WI38 (cell line): ENCODE data around the gene ZFAND2B.

Source experiments
- H3K4me3 ChIP-seq: 2 replicates; pipeline ENCODE4 v1.5.1; 2011; ENCODE audit warnings: low read depth, mild to moderate bottlenecking, control low read depth, low read length
- CTCF ChIP-seq: IDR thresholded peaks from 2 replicates; pipeline ENCODE4 v1.5.1; 2012; ENCODE audit warnings: low read depth, mild to moderate bottlenecking, control low read depth, low read length

ZFAND2B gene

GRCh38 chr2:219214141-219214540 is 7.6 kb downstream of the ZFAND2B start:
- no peak for TF ChIP-seq CTCF
- H3K4me3 ChIP-seq = no peak overlapping the region

- no peak overlapping the region for H3K4me3 ChIP-seq
- TF ChIP-seq CTCF = no peak
These were observed 8.2 kb downstream of the ZFAND2B start for GRCh38 chr2:219214786-219215185.

- H3K4me3 ChIP-seq = no peak overlapping the region
- TF ChIP-seq CTCF = no peak
These were observed 9.4 kb downstream of the ZFAND2B start for GRCh38 chr2:219215871-219216534.

- H3K4me3 ChIP-seq = no peak overlapping the region
- TF ChIP-seq CTCF = no peak
These were observed 9.9 kb downstream of the ZFAND2B start for GRCh38 chr2:219216535-219216915.

- TF ChIP-seq CTCF = no peak
These were observed 11.7 kb downstream of the ZFAND2B start for GRCh38 chr2:219218217-219218731.

GRCh38 chr2:219218732-219219701 is 12.4 kb downstream of the ZFAND2B start, which contains the start of gene ABCB6:
Gene ABCB6, minus strand, starts transcription at chr2:219218958. Its CDS starts 285 bp downstream, at chr2:219218673.
- no peak for TF ChIP-seq CTCF
- H3K4me3 ChIP-seq = peak within 1 kb of the TSS; percentile 65

More at GRCh38 chr2:219218217-219218731, 11.7 kb downstream of the ZFAND2B start:
- H3K4me3 ChIP-seq = peak overlapping the region; percentile 65
